Neural cell (in vitro differentiated cells): ENCODE data around the gene POU2F2.

Experiments
- EP300 ChIP-seq: fragments of 450-650 bp; conservative IDR thresholded peaks from 2 replicates; pipeline ENCODE4 v1.6.1; 2014; ENCODE audit warnings: antibody characterized with exemption, mild to moderate bottlenecking, moderate library complexity; ENCODE audit not compliant: poor library complexity, severe bottlenecking
- EZH2 ChIP-seq: fragments of 200-600, 300-800 bp; shearing (Covaris generic), sonication (generic); IDR thresholded peaks from 2 replicates; pipeline ENCODE4 v1.6.1; 2014; ENCODE audit warnings: antibody characterized with exemption, low read length, borderline replicate concordance, mild to moderate bottlenecking; ENCODE audit not compliant: insufficient read depth, poor library complexity, severe bottlenecking
- MXI1 ChIP-seq: fragments of 450-650 bp; conservative IDR thresholded peaks from 2 replicates; pipeline ENCODE4 v1.6.1; 2014; ENCODE audit warnings: antibody characterized with exemption, mild to moderate bottlenecking; ENCODE audit not compliant: poor library complexity, severe bottlenecking
- POLR2AphosphoS5 ChIP-seq: IDR thresholded peaks from 2 replicates; pipeline ENCODE4 v1.6.1; 2012
- RAD21 ChIP-seq: fragments of 450-650 bp; conservative IDR thresholded peaks from 2 replicates; pipeline ENCODE4 v1.6.1; 2014; ENCODE audit warnings: antibody characterized with exemption, mild to moderate bottlenecking, moderate library complexity
- SMC3 ChIP-seq: fragments of 450-650 bp; conservative IDR thresholded peaks from 2 replicates; pipeline ENCODE4 v1.6.1; 2014; ENCODE audit warnings: antibody characterized with exemption, mild to moderate bottlenecking, moderate library complexity; ENCODE audit not compliant: poor library complexity
- TF ChIP-seq, protein P1 (sequence below): fragments of 450-650 bp; IDR thresholded peaks from 2 replicates; pipeline ENCODE4 v1.5.1; 2014; ENCODE audit warnings: antibody characterized with exemption, mild to moderate bottlenecking, moderate library complexity; ENCODE audit not compliant: poor library complexity, severe bottlenecking
- TF ChIP-seq, protein P2 (sequence below): IDR thresholded peaks from 2 replicates; pipeline ENCODE4 v1.6.1; 2012; ENCODE audit warnings: borderline replicate concordance

DNA sequence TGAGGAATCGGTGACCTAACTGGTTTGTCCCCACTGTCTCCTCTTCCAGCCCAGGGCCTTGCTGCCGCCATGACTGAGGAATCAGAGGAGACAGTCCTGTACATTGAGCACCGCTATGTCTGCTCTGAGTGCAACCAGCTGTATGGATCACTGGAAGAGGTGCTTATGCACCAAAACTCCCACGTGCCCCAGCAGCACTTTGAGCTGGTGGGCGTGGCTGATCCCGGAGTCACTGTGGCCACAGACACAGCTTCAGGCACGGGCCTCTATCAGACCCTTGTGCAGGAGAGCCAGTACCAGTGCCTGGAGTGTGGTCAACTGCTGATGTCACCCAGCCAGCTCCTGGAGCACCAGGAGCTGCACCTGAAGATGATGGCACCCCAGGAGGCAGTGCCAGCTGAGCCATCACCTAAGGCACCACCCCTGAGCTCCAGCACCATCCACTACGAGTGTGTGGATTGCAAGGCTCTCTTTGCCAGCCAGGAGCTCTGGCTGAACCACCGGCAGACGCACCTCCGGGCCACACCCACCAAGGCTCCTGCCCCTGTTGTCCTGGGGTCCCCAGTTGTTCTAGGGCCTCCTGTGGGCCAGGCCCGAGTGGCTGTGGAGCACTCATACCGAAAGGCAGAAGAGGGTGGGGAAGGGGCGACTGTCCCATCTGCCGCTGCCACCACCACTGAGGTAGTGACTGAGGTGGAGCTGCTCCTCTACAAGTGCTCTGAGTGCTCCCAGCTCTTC, 53.5 kb downstream of the POU2F2 start:
- no peak for TF ChIP-seq SMC3
- TF ChIP-seq, protein P1, sequence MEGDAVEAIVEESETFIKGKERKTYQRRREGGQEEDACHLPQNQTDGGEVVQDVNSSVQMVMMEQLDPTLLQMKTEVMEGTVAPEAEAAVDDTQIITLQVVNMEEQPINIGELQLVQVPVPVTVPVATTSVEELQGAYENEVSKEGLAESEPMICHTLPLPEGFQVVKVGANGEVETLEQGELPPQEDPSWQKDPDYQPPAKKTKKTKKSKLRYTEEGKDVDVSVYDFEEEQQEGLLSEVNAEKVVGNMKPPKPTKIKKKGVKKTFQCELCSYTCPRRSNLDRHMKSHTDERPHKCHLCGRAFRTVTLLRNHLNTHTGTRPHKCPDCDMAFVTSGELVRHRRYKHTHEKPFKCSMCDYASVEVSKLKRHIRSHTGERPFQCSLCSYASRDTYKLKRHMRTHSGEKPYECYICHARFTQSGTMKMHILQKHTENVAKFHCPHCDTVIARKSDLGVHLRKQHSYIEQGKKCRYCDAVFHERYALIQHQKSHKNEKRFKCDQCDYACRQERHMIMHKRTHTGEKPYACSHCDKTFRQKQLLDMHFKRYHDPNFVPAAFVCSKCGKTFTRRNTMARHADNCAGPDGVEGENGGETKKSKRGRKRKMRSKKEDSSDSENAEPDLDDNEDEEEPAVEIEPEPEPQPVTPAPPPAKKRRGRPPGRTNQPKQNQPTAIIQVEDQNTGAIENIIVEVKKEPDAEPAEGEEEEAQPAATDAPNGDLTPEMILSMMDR: no peak
- TF ChIP-seq POLR2AphosphoS5: no peak
- no peak for TF ChIP-seq EP300
- TF ChIP-seq RAD21: no peak
- TF ChIP-seq EZH2: no peak
- TF ChIP-seq, protein P2, sequence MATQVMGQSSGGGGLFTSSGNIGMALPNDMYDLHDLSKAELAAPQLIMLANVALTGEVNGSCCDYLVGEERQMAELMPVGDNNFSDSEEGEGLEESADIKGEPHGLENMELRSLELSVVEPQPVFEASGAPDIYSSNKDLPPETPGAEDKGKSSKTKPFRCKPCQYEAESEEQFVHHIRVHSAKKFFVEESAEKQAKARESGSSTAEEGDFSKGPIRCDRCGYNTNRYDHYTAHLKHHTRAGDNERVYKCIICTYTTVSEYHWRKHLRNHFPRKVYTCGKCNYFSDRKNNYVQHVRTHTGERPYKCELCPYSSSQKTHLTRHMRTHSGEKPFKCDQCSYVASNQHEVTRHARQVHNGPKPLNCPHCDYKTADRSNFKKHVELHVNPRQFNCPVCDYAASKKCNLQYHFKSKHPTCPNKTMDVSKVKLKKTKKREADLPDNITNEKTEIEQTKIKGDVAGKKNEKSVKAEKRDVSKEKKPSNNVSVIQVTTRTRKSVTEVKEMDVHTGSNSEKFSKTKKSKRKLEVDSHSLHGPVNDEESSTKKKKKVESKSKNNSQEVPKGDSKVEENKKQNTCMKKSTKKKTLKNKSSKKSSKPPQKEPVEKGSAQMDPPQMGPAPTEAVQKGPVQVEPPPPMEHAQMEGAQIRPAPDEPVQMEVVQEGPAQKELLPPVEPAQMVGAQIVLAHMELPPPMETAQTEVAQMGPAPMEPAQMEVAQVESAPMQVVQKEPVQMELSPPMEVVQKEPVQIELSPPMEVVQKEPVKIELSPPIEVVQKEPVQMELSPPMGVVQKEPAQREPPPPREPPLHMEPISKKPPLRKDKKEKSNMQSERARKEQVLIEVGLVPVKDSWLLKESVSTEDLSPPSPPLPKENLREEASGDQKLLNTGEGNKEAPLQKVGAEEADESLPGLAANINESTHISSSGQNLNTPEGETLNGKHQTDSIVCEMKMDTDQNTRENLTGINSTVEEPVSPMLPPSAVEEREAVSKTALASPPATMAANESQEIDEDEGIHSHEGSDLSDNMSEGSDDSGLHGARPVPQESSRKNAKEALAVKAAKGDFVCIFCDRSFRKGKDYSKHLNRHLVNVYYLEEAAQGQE: no peak
- no peak for TF ChIP-seq MXI1
